PFSK-1 (cell line): Measurements from ENCODE around the gene GSTO2.

Experiments used
- POLR2AphosphoS5 ChIP-seq: IDR thresholded peaks from 2 replicates; pipeline ENCODE4 v1.6.1; 2012; ENCODE audit warnings: low read depth, mild to moderate bottlenecking, control low read depth, low read length, moderate library complexity
- SIN3A ChIP-seq: IDR thresholded peaks from 2 replicates; pipeline ENCODE4 v1.6.1; 2012; ENCODE audit warnings: mild to moderate bottlenecking, low read length, moderate library complexity, borderline replicate concordance; ENCODE audit not compliant: insufficient read depth
- TAF1 ChIP-seq: IDR thresholded peaks from 2 replicates; pipeline ENCODE4 v1.6.1; 2012; ENCODE audit warnings: low read length, control low read depth, borderline replicate concordance; ENCODE audit not compliant: insufficient read depth
- TF ChIP-seq, protein P1 (sequence below), 2 experiments: IDR thresholded peaks; 2 replicates each; pipeline versions ENCODE4 v1.6.1 to v1.8.0; 2011 to 2012; ENCODE audit warnings: low read depth in 2 of 2, low read length in 2 of 2, control low read depth in 1 of 2, inconsistent platforms in 1 of 2, mild to moderate bottlenecking in 1 of 2, moderate library complexity in 1 of 2; ENCODE audit not compliant: insufficient read depth in 1 of 2

GRCh38 chr10:104255311-104255981 is 13.5 kb upstream of the GSTO2 start:
- TF ChIP-seq POLR2AphosphoS5 (no peak), TAF1 (no peak), SIN3A (no peak)
- TF ChIP-seq, protein P1, sequence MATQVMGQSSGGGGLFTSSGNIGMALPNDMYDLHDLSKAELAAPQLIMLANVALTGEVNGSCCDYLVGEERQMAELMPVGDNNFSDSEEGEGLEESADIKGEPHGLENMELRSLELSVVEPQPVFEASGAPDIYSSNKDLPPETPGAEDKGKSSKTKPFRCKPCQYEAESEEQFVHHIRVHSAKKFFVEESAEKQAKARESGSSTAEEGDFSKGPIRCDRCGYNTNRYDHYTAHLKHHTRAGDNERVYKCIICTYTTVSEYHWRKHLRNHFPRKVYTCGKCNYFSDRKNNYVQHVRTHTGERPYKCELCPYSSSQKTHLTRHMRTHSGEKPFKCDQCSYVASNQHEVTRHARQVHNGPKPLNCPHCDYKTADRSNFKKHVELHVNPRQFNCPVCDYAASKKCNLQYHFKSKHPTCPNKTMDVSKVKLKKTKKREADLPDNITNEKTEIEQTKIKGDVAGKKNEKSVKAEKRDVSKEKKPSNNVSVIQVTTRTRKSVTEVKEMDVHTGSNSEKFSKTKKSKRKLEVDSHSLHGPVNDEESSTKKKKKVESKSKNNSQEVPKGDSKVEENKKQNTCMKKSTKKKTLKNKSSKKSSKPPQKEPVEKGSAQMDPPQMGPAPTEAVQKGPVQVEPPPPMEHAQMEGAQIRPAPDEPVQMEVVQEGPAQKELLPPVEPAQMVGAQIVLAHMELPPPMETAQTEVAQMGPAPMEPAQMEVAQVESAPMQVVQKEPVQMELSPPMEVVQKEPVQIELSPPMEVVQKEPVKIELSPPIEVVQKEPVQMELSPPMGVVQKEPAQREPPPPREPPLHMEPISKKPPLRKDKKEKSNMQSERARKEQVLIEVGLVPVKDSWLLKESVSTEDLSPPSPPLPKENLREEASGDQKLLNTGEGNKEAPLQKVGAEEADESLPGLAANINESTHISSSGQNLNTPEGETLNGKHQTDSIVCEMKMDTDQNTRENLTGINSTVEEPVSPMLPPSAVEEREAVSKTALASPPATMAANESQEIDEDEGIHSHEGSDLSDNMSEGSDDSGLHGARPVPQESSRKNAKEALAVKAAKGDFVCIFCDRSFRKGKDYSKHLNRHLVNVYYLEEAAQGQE (IDR thresholded peaks at IDR 0.05; ENCODE audit: insufficient read depth in 1 of 2, low read depth in 2 of 2, low read length in 2 of 2): no peak
